ENCODE measurements around the gene NIPAL1. TPM values are rescaled to one million over a fixed set of nuclear protein-coding genes. Genes with fewer than 3 reads are reported as not detected.
"Not testable (repeated sequence)": the region's sequence is repeated elsewhere in the genome, so short reads cannot be mapped to it uniquely, and the experiment has no call there.

NIPAL1 gene
- total RNA-seq, 1 donor from 2014 or later: 17.6 TPM

GRCh38 chr4:48008021-48008596 lies 8.5 kb upstream of the NIPAL1 start:
- peaks cover 34% of the 10 kb centered on the region for H3K9me3 Mint-ChIP-seq (ENCODE audit: low read depth)
- no peak for DNase-seq (ENCODE audit: low spot score, unreplicated experiment)
- no peaks in the 10 kb centered on the region for H3K4me1 Mint-ChIP-seq (ENCODE audit: low read depth)
- H3K27me3 Mint-ChIP-seq: no peaks in the 10 kb centered on the region
- no peak for TF ChIP-seq CTCF (IDR thresholded peaks at IDR 0.05; ENCODE audit: unreplicated experiment)
- no peak overlapping the region for H3K27ac Mint-ChIP-seq
- peaks cover 34% of the 10 kb centered on the region for H3K36me3 Mint-ChIP-seq (ENCODE audit: insufficient read depth)
- no peak overlapping the region for H3K4me3 Mint-ChIP-seq (ENCODE audit: low read depth)

GRCh38 chr4:48010906-48011305 lies 5.7 kb upstream of the NIPAL1 start:
- not testable (repeated sequence) for H3K4me1 Mint-ChIP-seq (ENCODE audit: low read depth); H3K4me3 Mint-ChIP-seq (ENCODE audit: low read depth); H3K27ac Mint-ChIP-seq; DNase-seq (ENCODE audit: low spot score, unreplicated experiment); H3K27me3 Mint-ChIP-seq
- H3K9me3 Mint-ChIP-seq (ENCODE audit: low read depth): peaks cover 23% of the 10 kb centered on the region
- H3K36me3 Mint-ChIP-seq (ENCODE audit: insufficient read depth): peaks cover 24% of the 10 kb centered on the region

GRCh38 chr4:48011722-48012121 lies 4.8 kb upstream of the NIPAL1 start:
- Mint-ChIP-seq H3K4me1 (ENCODE audit: low read depth) (peaks cover 6% of the 10 kb centered on the region), H3K9me3 (ENCODE audit: low read depth) (peaks cover 20% of the 10 kb centered on the region), H3K27ac (no peak overlapping the region)

GRCh38 chr4:48012824-48013223 lies 3.7 kb upstream of the NIPAL1 start:
- H3K4me1 Mint-ChIP-seq (ENCODE audit: low read depth): peaks cover 10% of the 10 kb centered on the region
- peaks cover 20% of the 10 kb centered on the region for H3K9me3 Mint-ChIP-seq (ENCODE audit: low read depth)
- no peak overlapping the region for H3K4me3 Mint-ChIP-seq (ENCODE audit: low read depth)
- no peak overlapping the region for H3K27ac Mint-ChIP-seq
- no peak for DNase-seq (ENCODE audit: low spot score, unreplicated experiment)
- TF ChIP-seq CTCF (IDR thresholded peaks at IDR 0.05; ENCODE audit: unreplicated experiment): no peak
- peaks cover 18% of the 10 kb centered on the region for H3K36me3 Mint-ChIP-seq (ENCODE audit: insufficient read depth)
- H3K27me3 Mint-ChIP-seq: no peaks in the 10 kb centered on the region

More at GRCh38 chr4:48011722-48012121, 4.8 kb upstream of the NIPAL1 start:
- TF ChIP-seq CTCF (IDR thresholded peaks at IDR 0.05; ENCODE audit: unreplicated experiment): no peak
- DNase-seq (ENCODE audit: low spot score, unreplicated experiment): no peak
- Mint-ChIP-seq H3K4me3 (ENCODE audit: low read depth) (no peak overlapping the region), H3K36me3 (ENCODE audit: insufficient read depth) (peaks cover 21% of the 10 kb centered on the region), H3K27me3 (no peaks in the 10 kb centered on the region)

GRCh38 chr4:48015216-48015615 lies 1.4 kb upstream of the NIPAL1 start:
- H3K27me3 Mint-ChIP-seq: no peaks in the 10 kb centered on the region
- H3K27ac Mint-ChIP-seq: no peak overlapping the region
- DNase-seq (ENCODE audit: low spot score, unreplicated experiment): no peak
- H3K9me3 Mint-ChIP-seq (ENCODE audit: low read depth): peaks cover 20% of the 10 kb centered on the region
- H3K4me3 Mint-ChIP-seq (ENCODE audit: low read depth): no peak overlapping the region
- peaks cover 14% of the 10 kb centered on the region for H3K36me3 Mint-ChIP-seq (ENCODE audit: insufficient read depth)
- no peak for TF ChIP-seq CTCF (IDR thresholded peaks at IDR 0.05; ENCODE audit: unreplicated experiment)
- peaks cover 16% of the 10 kb centered on the region for H3K4me1 Mint-ChIP-seq (ENCODE audit: low read depth)

GRCh38 chr4:48015678-48016077 lies 894 bp upstream of the NIPAL1 start:
- H3K36me3 Mint-ChIP-seq (ENCODE audit: insufficient read depth): peaks cover 11% of the 10 kb centered on the region
- peak overlapping the region; percentile 92 for H3K4me3 Mint-ChIP-seq (ENCODE audit: low read depth)
- peak overlapping the region; percentile 93 for H3K27ac Mint-ChIP-seq
- peaks cover 16% of the 10 kb centered on the region for H3K4me1 Mint-ChIP-seq (ENCODE audit: low read depth)
- no peak for TF ChIP-seq CTCF (IDR thresholded peaks at IDR 0.05; ENCODE audit: unreplicated experiment)
- no peak for DNase-seq (ENCODE audit: low spot score, unreplicated experiment)
- no peaks in the 10 kb centered on the region for H3K27me3 Mint-ChIP-seq
- peaks cover 18% of the 10 kb centered on the region for H3K9me3 Mint-ChIP-seq (ENCODE audit: low read depth)

Measured in progenitor cell of endocrine pancreas (in vitro differentiated cells).